GM06990 (cell line): ENCODE measurements around the gene SKP1.

Experiments
- DNase-seq: peaks from one replicate; pipeline ENCODE4 v3.0.0-alpha.2; 2011; ENCODE audit not compliant: insufficient read length; ENCODE audit errors: extremely low read depth
- H3K27me3 ChIP-seq: replicated peaks from 2 replicates; pipeline ENCODE4 v1.6.0; 2011; ENCODE audit warnings: low read length; ENCODE audit not compliant: control insufficient read depth, insufficient read depth
- H3K36me3 ChIP-seq: 2 replicates; pipeline ENCODE4 v1.5.1; 2011; ENCODE audit warnings: low read length; ENCODE audit not compliant: control insufficient read depth, insufficient read depth
- H3K4me3 ChIP-seq: replicated peaks from 2 replicates; pipeline ENCODE4 v1.5.1; 2011; ENCODE audit warnings: low read depth, mild to moderate bottlenecking, control low read depth, low read length
- CTCF ChIP-seq: IDR thresholded peaks from 2 replicates; pipeline ENCODE4 v1.5.1; 2011; ENCODE audit warnings: low read length, control low read depth, mild to moderate bottlenecking, inconsistent platforms; ENCODE audit not compliant: insufficient read depth, poor library complexity, severe bottlenecking

Gene SKP1

GRCh38 chr5:134203630-134204029 is 26.9 kb upstream of the SKP1 start:
- peaks cover 9% of the 10 kb centered on the region for H3K36me3 ChIP-seq
- TF ChIP-seq CTCF = no peak
- DNase-seq = no peak

DNA sequence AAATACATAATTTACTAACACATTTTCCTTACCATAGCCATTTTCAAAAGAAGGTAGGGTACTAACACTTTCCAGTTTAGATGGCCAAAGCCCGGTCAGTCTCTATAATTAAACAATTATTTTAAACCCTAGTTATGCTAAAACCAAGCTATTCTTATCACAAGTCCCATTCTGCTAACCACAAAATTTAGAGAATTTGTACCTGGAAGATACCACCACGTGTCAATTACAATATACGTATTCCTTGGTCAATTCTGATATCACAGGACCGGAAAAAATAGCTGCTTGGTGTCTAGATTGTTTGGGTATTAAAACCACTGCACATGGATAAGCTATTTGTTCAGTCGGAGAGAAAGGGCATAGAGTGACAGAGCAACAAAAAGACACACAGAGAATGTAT is 18.9 kb upstream of the SKP1 start:
- no peak for DNase-seq
- H3K36me3 ChIP-seq = peaks cover 5% of the 10 kb centered on the region
- no peak overlapping the region for H3K4me3 ChIP-seq
- no peaks in the 10 kb centered on the region for H3K27me3 ChIP-seq
- TF ChIP-seq CTCF = no peak

More at GRCh38 chr5:134203630-134204029, 26.9 kb upstream of the SKP1 start:
- no peaks in the 10 kb centered on the region for H3K27me3 ChIP-seq
- H3K4me3 ChIP-seq = no peak overlapping the region

DNA sequence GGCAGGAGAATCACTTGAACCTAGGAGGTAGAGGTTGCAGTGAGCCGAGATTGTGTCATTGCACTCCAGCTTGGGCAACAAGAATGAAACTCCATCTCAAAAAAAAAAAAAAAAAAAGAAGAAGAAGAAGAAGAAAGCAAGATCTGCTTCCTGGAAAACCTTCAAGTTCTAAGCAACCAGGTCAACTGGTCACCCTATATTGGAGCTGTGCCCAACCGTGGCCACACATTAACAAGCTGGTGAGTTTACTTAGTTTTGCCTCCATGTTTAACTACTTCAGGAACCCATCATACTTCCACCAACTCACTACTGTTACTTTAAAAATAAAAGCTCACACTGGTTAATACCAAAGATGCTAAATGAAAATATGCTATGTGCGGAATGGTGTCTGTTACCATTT is 12.3 kb upstream of the SKP1 start:
- no peaks in the 10 kb centered on the region for H3K36me3 ChIP-seq
- DNase-seq = no peak
- TF ChIP-seq CTCF = no peak
- H3K27me3 ChIP-seq = no peaks in the 10 kb centered on the region
- no peak overlapping the region for H3K4me3 ChIP-seq

DNA sequence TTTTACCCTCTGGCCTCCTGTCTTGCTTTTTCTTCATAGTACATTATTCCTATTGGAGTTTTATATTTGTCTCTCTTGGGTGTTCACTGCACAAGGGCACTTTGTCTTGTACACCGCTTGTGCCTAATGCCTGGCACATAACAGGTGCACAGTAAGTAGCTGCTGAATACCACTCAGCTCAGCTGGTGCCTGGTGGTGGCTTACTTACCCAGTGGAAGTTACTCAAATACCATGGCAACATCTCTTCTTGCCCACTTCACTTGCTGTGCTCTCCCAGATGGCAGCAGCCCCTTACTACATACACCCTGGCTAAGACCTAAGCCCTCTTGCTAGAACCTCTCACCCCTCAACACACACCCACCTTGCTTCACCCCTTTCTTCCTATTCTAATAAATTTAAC is 11.3 kb upstream of the SKP1 start:
- Histone ChIP-seq H3K36me3 (no peaks in the 10 kb centered on the region), H3K4me3 (no peak overlapping the region), H3K27me3 (no peaks in the 10 kb centered on the region)
- no peak for DNase-seq
- no peak for TF ChIP-seq CTCF

GRCh38 chr5:134184155-134185135 is 7.7 kb upstream of the SKP1 start:
- no peaks in the 10 kb centered on the region for H3K36me3 ChIP-seq
- no peak overlapping the region for H3K4me3 ChIP-seq
- H3K27me3 ChIP-seq = no peaks in the 10 kb centered on the region
- TF ChIP-seq CTCF = peak; percentile 97
- peak; percentile 41 for DNase-seq
